IPS-NIHi11 (cell line): ENCODE results near the gene DUSP28.
A peak's percentile ranks its signal among the peaks of the same experiment; 100 is the strongest.

Experiments
- DNase-seq: peaks from one replicate; pipeline ENCODE4 v3.0.0; 2012; ENCODE audit warnings: mixed read lengths, low spot score

DUSP28 gene

GRCh38 chr2:240573071-240573515 is 12.9 kb downstream of the DUSP28 start:
- DNase-seq: no peak

GRCh38 chr2:240573516-240574385 is 13.6 kb downstream of the DUSP28 start:
- DNase-seq: no peak

DNA sequence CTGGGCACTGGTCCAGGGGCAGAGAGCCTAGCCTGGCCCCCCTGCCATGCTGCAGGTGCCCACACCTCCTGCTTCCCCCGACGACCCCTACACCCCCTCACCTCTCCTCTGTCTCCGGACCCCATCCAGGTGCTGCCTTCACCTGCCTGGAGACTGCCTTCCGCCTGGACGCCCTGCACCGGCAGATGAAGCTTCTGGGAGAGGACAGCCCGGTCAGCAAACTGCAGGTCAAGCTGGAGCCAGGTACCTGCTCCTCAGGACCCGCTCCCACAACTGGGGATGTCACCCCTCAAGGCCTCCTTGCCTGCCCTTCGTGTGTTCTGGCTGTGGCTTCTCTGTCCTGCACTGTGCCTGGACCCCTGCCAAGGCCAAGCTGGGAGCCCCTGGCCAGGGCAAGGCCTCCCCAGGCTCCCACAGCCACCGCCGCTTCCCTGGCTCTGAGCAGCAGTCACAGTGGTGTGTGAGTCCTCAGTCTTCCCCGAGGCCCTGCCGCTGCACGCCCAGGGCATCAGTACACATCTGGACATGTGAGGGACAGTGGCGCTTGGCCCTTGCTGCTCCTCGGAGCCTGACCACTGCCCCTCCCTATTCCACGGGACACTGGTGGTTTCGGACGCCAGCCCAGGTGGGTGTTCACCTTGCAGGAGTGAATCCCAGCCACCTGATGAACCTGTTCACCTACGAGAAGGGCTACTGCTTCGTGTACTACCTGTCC is 14.4 kb downstream of the DUSP28 start:
- DNase-seq: no peak

DNA sequence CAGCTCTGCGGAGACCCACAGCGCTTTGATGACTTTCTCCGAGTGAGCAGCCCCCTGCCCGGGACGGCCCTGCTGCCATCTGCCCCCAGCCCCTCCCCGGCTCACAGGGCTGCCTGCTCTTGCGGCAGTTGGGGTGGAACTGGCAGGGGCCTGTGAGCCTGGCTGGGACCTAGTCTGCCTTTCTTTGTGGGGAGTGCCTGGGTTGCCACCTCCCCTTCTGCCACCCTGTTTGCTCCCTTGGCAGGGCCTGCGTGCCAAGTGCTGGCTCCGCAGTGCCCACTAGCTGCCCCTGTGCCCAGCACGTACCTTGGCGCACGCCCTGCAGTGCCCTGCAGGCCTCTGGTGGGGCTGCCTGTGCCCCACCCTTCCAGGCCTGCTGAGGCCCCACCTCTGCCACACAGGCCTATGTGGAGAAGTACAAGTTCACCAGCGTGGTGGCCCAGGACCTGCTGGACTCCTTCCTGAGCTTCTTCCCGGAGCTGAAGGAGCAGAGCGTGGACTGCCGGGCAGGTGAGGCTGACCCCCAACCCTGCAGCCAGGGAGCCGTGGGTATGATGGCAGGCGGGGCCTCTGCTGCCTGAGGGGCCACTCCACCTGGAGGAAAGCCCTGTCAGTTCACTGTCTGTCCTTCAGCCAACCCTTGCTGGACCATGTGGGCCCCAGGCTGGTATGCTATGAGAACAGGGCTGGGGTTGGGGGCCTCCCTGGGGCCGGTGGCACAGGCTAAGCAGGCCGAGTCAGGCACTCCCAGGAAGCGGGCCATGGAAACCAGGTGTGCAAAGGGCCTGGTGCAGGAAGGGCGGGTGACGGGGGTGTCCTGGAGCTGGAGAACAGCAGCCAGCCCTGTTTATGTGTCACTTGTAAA is 15.2 kb downstream of the DUSP28 start:
- no peak for DNase-seq

DNA sequence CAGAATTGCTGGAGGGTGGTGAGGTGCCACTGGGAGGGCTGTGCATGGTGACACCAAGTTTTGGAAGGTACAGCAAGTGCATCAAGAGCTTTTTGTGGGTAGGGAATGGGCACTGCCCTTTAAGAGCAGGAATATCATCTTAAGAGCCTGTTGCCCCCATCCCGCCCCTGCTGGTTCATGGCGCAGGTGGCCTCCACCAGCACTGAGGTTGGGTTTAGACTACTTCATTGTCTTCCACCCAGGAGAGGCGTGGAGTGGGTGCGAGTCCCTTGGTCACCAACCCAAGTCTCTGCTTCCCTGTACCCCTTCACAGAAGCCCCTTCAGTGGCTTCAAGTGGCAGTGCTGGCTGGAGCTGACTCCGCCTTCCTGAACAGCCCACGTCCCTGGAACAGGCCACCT is 15.9 kb downstream of the DUSP28 start:
- DNase-seq: no peak

- no peak for DNase-seq
Observed at GRCh38 chr2:240576436-240577205, 16.5 kb downstream of the DUSP28 start.

GRCh38 chr2:240577281-240578109 is 17.3 kb downstream of the DUSP28 start:
- DNase-seq: no peak

DNA sequence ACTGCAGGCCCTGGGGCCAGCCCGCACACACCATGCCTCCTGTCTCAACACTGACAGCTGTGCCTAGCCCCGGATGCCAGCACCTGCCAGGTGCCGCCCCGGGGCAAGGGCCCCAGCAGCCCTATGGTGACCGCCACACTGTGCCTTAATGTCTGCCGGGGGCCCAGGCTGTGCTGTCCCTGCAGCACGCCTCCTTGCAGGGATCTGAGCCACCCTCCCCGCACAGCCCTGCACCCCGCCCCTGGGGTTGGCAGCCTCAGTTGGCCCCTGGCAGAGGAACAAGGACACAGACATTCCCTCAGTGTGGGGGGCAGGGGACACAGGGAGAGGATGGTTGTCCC is 17.9 kb downstream of the DUSP28 start:
- DNase-seq: no peak

GRCh38 chr2:240578488-240578887 is 18.3 kb downstream of the DUSP28 start:
- DNase-seq: no peak

GRCh38 chr2:240579071-240579762 is 19.1 kb downstream of the DUSP28 start:
- DNase-seq: no peak

DNA sequence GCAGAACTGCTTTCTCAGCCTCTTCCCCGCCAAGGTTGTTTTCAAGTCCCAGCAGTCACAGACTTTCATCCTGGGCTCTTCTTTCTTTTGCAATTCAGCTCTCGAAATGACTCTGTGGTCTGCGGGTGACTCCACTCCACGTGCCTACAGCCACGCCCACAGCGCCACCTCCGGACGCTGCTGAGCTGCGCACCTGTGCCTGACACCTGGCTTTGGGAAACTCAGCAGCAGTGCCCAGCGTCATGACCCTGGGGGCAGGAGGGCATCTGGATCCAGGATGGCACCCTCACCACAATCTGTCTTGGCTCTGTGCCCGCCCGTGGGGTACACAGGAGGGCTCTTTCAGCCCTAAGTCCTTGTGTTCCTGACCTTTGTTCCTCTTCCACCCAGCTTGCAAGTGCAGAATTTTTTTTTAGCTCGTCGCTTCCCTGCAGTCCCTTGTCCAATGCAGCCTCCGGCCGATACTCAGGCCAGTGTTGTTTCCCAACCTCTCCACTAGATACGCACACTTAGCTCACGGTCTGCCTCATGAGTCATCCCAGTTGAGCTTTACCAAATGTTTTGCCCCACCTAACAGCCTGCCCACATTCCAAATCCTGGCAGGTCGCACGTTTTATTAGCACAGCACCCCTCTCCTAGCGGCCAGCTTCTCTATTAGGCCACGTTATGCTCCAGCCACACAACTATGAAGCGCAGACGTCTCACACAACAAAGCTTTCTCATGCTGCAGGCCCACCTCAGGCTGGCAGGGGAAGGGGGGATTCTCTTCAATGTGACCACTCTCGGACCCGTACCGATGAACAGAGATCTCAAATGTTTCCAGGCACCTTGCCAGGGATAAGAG is 19.8 kb downstream of the DUSP28 start:
- no peak for DNase-seq

- no peak for DNase-seq
Observed at GRCh38 chr2:240581811-240582210, 21.7 kb downstream of the DUSP28 start.

- DNase-seq: no peak
Observed at GRCh38 chr2:240582781-240583180, 22.6 kb downstream of the DUSP28 start.

GRCh38 chr2:240583774-240584173 is 23.6 kb downstream of the DUSP28 start:
- DNase-seq: no peak

DNA sequence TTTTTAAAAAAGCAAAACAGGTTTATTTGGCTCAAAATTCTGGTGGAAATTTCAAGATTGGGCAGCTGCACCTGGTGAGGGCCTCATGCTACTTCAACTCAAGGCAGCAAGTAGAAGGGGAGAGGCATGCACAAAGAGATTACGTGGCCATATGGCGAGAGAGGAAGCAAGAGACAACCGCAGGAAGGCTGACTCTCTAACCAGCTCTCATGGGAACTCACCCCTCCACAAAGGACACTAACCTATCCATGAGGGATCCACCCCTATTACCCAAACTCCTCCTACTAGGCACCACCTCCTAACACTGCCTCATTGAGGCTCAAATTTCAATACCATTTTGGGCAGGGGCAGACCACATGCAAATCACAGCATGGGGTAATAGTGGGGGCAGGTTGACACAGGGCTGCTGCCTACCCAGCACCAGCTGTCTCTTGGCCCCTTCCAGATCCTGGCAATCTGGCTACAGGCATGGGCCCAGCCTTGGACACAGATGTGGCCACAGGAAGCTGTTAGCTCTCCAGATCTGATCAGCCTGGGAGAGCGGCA is 24.4 kb downstream of the DUSP28 start:
- DNase-seq: no peak

- DNase-seq: no peak
Observed at GRCh38 chr2:240585101-240585500, 24.9 kb downstream of the DUSP28 start.

DNA sequence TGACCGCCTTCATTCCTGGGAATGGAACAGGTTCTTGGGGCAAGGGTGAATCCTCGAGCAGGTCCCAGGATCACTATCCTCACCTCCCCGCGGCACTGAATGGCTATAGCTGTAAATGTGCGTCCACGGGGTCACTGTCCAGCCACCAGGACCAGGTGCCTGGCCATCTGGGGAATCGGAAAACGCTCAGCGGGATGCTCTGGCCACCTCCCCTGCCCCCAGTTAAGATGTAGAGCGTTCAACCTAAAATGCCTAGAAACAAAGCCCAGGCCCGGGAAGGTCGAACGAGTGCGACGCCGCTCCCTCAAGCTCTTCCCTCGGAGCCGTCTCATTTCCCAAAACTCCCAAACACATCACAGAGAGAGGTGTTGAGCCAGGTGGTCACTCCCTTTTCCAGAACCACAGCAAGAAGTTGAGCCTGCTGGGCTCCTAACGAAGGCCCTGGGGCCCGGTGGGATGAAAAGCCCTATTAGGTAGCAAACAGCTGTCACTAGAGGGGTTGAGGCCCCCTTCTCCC is 25.6 kb downstream of the DUSP28 start:
- no peak for DNase-seq

GRCh38 chr2:240586198-240586918 is 26.2 kb downstream of the DUSP28 start, which contains the start of gene CAPN10:
TSS of gene CAPN10 (plus strand) at chr2:240586734. CDS start at chr2:240586912, 178 bp downstream.
- DNase-seq: peak; percentile 98
